ENCODE data around the gene DOCK10. TPM values are rescaled to one million over a fixed set of nuclear protein-coding genes. Genes with fewer than 3 reads are reported as not detected.

DOCK10 gene
- total and polyA plus RNA-seq, 9 of the 15 experiments (the other 6 are each of a cell fraction or from before 2014, with no cell fraction given) = 0.01 to 0.87 (median 0.18) TPM

DNA sequence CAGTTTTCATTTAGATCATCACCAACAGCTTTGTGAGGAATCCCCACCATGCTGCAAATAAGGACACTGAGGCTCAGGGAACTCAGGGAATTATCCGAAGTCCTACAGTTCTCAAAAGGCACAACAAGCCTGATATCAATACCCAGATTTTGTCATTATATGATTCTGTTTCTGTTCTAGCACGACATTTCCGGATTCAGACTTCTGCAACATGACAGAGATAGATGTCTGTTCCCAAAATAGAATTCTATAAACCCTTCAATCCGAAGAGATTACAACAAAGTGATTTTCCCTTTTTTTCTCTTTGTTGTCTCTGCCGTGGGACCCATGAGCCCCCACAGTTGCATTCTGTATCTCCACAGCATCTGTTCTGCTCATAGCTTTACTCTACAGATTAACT is 72.0 kb downstream of the DOCK10 start:
- no peak overlapping the region for H3K9ac ChIP-seq (ENCODE audit: insufficient read depth in 1 of 2, low read depth in 2 of 2, low read length in 2 of 2)
- TF ChIP-seq, protein P1, sequence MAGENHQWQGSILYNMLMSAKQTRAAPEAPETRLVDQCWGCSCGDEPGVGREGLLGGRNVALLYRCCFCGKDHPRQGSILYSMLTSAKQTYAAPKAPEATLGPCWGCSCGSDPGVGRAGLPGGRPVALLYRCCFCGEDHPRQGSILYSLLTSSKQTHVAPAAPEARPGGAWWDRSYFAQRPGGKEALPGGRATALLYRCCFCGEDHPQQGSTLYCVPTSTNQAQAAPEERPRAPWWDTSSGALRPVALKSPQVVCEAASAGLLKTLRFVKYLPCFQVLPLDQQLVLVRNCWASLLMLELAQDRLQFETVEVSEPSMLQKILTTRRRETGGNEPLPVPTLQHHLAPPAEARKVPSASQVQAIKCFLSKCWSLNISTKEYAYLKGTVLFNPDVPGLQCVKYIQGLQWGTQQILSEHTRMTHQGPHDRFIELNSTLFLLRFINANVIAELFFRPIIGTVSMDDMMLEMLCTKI (IDR thresholded peaks at IDR 0.05; ENCODE audit: partially characterized antibody) = no peak
- TF ChIP-seq, protein P2, sequence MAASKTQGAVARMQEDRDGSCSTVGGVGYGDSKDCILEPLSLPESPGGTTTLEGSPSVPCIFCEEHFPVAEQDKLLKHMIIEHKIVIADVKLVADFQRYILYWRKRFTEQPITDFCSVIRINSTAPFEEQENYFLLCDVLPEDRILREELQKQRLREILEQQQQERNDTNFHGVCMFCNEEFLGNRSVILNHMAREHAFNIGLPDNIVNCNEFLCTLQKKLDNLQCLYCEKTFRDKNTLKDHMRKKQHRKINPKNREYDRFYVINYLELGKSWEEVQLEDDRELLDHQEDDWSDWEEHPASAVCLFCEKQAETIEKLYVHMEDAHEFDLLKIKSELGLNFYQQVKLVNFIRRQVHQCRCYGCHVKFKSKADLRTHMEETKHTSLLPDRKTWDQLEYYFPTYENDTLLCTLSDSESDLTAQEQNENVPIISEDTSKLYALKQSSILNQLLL (CRISPR knock-in tag; IDR thresholded peaks at IDR 0.05; ENCODE audit: borderline replicate concordance) = no peak
- TF ChIP-seq HDAC2 (IDR thresholded peaks at IDR 0.05) = no peak
- TF ChIP-seq XRCC3 (IDR thresholded peaks at IDR 0.05) = no peak
- no peak for TF ChIP-seq JUNB (CRISPR knock-in tag; conservative IDR thresholded peaks at IDR 0.05)
- no peak for TF ChIP-seq FUS (optimal IDR thresholded peaks at IDR 0.05; ENCODE audit: low read depth, low read length)
- TF ChIP-seq MYNN (IDR thresholded peaks at IDR 0.05) = no peak
- no peak for TF ChIP-seq MYNN (CRISPR knock-in tag; IDR thresholded peaks at IDR 0.05)
- TF ChIP-seq KLF1 (tag; IDR thresholded peaks at IDR 0.05) = no peak
- TF ChIP-seq ZNF507 (tag; conservative IDR thresholded peaks at IDR 0.05) = no peak
- TF ChIP-seq, protein P3, sequence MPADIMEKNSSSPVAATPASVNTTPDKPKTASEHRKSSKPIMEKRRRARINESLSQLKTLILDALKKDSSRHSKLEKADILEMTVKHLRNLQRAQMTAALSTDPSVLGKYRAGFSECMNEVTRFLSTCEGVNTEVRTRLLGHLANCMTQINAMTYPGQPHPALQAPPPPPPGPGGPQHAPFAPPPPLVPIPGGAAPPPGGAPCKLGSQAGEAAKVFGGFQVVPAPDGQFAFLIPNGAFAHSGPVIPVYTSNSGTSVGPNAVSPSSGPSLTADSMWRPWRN (IDR thresholded peaks at IDR 0.05; ENCODE audit: low read depth) = no peak
- TF ChIP-seq MED1 (CRISPR knock-in tag; IDR thresholded peaks at IDR 0.05; ENCODE audit: borderline replicate concordance) = no peak
- TF ChIP-seq TAF7 (tag; IDR thresholded peaks at IDR 0.05) = no peak

More for the DNA sequence above, 72.0 kb downstream of the DOCK10 start:
- ChIA-PET CTCF (ENCODE audit: low intra/inter-chr PET ratio) (no interaction called here), POLR2A (no interaction called here)
- H3K36me3 ChIP-seq (ENCODE audit: control insufficient read depth, insufficient read depth, low read length) = no peaks in the 10 kb centered on the region
- no TSS peak for BruUV-seq (replicated peaks)
- no peak overlapping the region for H2AFZ ChIP-seq (ENCODE audit: low read depth, low read length)
- H3K27me3 ChIP-seq (ENCODE audit: control insufficient read depth in 2 of 2, insufficient read depth in 2 of 2, low read length in 2 of 2) = no peaks in the 10 kb centered on the region
- H3K9me3 ChIP-seq (replicated peaks; ENCODE audit: control insufficient read depth, insufficient read depth, low read depth, low read length) = no peaks in the 10 kb centered on the region
- no peak overlapping the region for H3K27ac ChIP-seq (ENCODE audit: extremely low read depth, low read depth, low read length)
- H3K79me2 ChIP-seq (ENCODE audit: control insufficient read depth, insufficient read depth, low read length) = no peaks in the 10 kb centered on the region
- DNase-seq (ENCODE audit: extremely low read depth in 1 of 4, low spot score in 3 of 4) (no peak), FAIRE-seq (no peak), ATAC-seq (no peak)
- in situ Hi-C loops (cut with MboI) = no loop called here
- H3K4me1 ChIP-seq (replicated peaks in 1 of 2; ENCODE audit: control insufficient read depth in 2 of 2, insufficient read depth in 2 of 2, low read length in 2 of 2) = no peaks in the 10 kb centered on the region
- intact Hi-C loops (cut with micrococcal nuclease) = no loop called here
- no peak overlapping the region for H3K4me3 ChIP-seq
- H3K4me2 ChIP-seq (ENCODE audit: insufficient read depth, low read length) = no peak overlapping the region
- no peaks in the 10 kb centered on the region for H3K9me1 ChIP-seq (ENCODE audit: control insufficient read depth, insufficient read depth, low read length)
- no peaks in the 10 kb centered on the region for H4K20me1 ChIP-seq (replicated peaks; ENCODE audit: control insufficient read depth, insufficient read depth, low read length)
- WGBS (ENCODE audit: insufficient coverage, low coverage, missing lambda C conversion rate) = 2% methylated on average over 5 of the region's 5 CpGs

Measured in K562 (cell line).